AG09319 (cell line): Measurements from ENCODE around the gene PGAM5.

Experiments used
- DNase-seq: peaks from one replicate; pipeline ENCODE4 v3.0.0-alpha.2; 2010; ENCODE audit warnings: low read depth; ENCODE audit errors: extremely low read depth
- CTCF ChIP-seq: IDR thresholded peaks from 2 replicates; pipeline ENCODE4 v1.5.1; 2011; ENCODE audit warnings: low read depth, mild to moderate bottlenecking, inconsistent platforms, low read length, moderate library complexity

PGAM5 gene

GRCh38 chr12:132674561-132674960 is 36.1 kb upstream of the PGAM5 start:
- no peak for DNase-seq
- TF ChIP-seq CTCF: no peak

GRCh38 chr12:132675757-132676432 is 34.7 kb upstream of the PGAM5 start:
- TF ChIP-seq CTCF: no peak
- DNase-seq: no peak

GRCh38 chr12:132677492-132677891 is 33.1 kb upstream of the PGAM5 start:
- no peak for TF ChIP-seq CTCF
- no peak for DNase-seq

GRCh38 chr12:132685400-132685799 is 25.2 kb upstream of the PGAM5 start:
- DNase-seq: no peak
- TF ChIP-seq CTCF: no peak

- TF ChIP-seq CTCF: no peak
- DNase-seq: no peak
Measured at GRCh38 chr12:132686825-132687210, 23.8 kb upstream of the PGAM5 start.

- peak; percentile 83 for DNase-seq
- no peak for TF ChIP-seq CTCF
Measured at GRCh38 chr12:132687211-132688164, 23.2 kb upstream of the PGAM5 start, which contains the start of the genes POLE and PXMP2. Gene POLE, minus strand, starts transcription at chr12:132687342. Its CDS starts 27 bp downstream, at chr12:132687315. Gene PXMP2, plus strand, starts transcription at chr12:132687587. Its CDS starts 84 bp downstream, at chr12:132687671.

- DNase-seq: no peak
- TF ChIP-seq CTCF: no peak
Measured at GRCh38 chr12:132689227-132689626, 21.4 kb upstream of the PGAM5 start.
